WTC11 (cell line): Measurements from ENCODE around the gene DRGX.

Experiments
- CTCF ChIP-seq: fragments of 200-600 bp; IDR thresholded peaks from 2 replicates; pipeline ENCODE4 v1.8.0; 2022; ENCODE audit warnings: antibody characterized with exemption
- FOXP4 ChIP-seq: sonication (generic); formaldehyde crosslinking; IDR thresholded peaks from 2 replicates; pipeline ENCODE4 v1.8.0; 2022; ENCODE audit warnings: mild to moderate bottlenecking, missing genetic modification reagents
- GTF2I ChIP-seq: fragments of 250-450 bp; sonication (Bioruptor Pico); conservative IDR thresholded peaks from 2 replicates; pipeline ENCODE4 v1.4.0; 2021; ENCODE audit warnings: mild to moderate bottlenecking
- TEAD4 ChIP-seq: sonication (generic); formaldehyde crosslinking; IDR thresholded peaks from 2 replicates; pipeline ENCODE4 v1.8.0; 2022; ENCODE audit warnings: mild to moderate bottlenecking, missing genetic modification reagents
- USF2 ChIP-seq: sonication (generic); formaldehyde crosslinking; IDR thresholded peaks from 2 replicates; pipeline ENCODE4 v1.8.1; 2023; ENCODE audit warnings: mild to moderate bottlenecking, missing genetic modification reagents, moderate library complexity
- ZMAT4 ChIP-seq: fragments of 250-450 bp; sonication (Bioruptor Pico); IDR thresholded peaks from 2 replicates; pipeline ENCODE4 v1.9.0; 2021; ENCODE audit warnings: mild to moderate bottlenecking
- ZNF281 ChIP-seq: sonication (generic); formaldehyde crosslinking; IDR thresholded peaks from 2 replicates; pipeline ENCODE4 v1.8.0; 2023; ENCODE audit warnings: mild to moderate bottlenecking, missing genetic modification reagents
- ZNF317 ChIP-seq: sonication (generic); formaldehyde crosslinking; IDR thresholded peaks from 2 replicates; pipeline ENCODE4 v1.8.1; 2023; ENCODE audit warnings: low read depth, mild to moderate bottlenecking, moderate library complexity, missing genetic modification reagents, borderline replicate concordance

- TF ChIP-seq CTCF (no peak), USF2 (CRISPR knock-in tag) (no peak), ZNF317 (CRISPR knock-in tag) (no peak), GTF2I (CRISPR knock-in tag) (no peak), FOXP4 (no peak), ZMAT4 (no peak), ZNF281 (CRISPR knock-in tag) (no peak), TEAD4 (CRISPR knock-in tag) (no peak)
These were observed 1.4 kb upstream of the DRGX start for GRCh38 chr10:49397036-49397999.
